ENCODE results near the gene CCNY. TPM values are rescaled to one million over a fixed set of nuclear protein-coding genes. Genes with fewer than 3 reads are reported as not detected.

Gene CCNY
- total RNA-seq, 1 experiment from 2014 or later: 53.3 TPM

DNA sequence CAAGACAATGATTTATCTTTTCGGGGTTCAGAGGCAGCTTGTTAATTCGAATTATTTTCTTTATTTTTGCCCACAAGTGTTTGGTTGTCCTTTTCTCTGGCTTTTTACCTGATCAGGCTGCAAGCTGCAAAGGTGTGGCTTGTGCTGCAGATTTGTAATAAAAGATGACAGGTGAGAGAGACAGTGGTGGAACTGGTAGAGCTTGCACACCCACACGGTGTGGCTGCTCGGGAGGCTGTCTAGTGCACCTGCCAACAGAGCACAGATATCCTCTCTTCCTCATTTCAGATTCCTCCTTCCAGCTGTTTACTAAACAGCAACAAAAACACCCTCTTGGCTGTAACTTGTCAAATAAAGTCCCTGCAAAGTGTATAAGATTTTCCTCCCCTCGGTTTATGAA, 278.0 kb downstream of the CCNY start (continued):
- TF ChIP-seq, protein P1, sequence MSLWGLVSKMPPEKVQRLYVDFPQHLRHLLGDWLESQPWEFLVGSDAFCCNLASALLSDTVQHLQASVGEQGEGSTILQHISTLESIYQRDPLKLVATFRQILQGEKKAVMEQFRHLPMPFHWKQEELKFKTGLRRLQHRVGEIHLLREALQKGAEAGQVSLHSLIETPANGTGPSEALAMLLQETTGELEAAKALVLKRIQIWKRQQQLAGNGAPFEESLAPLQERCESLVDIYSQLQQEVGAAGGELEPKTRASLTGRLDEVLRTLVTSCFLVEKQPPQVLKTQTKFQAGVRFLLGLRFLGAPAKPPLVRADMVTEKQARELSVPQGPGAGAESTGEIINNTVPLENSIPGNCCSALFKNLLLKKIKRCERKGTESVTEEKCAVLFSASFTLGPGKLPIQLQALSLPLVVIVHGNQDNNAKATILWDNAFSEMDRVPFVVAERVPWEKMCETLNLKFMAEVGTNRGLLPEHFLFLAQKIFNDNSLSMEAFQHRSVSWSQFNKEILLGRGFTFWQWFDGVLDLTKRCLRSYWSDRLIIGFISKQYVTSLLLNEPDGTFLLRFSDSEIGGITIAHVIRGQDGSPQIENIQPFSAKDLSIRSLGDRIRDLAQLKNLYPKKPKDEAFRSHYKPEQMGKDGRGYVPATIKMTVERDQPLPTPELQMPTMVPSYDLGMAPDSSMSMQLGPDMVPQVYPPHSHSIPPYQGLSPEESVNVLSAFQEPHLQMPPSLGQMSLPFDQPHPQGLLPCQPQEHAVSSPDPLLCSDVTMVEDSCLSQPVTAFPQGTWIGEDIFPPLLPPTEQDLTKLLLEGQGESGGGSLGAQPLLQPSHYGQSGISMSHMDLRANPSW (CRISPR knock-in tag; conservative IDR thresholded peaks at IDR 0.05; ENCODE audit: low read depth): no peak

Other genes with a start within 250 kb of the CCNY start
- gene CUL2, start 246.2 kb upstream of the CCNY start, total RNA-seq (2021): 32.0 to 38.3 TPM (median 32.5 TPM) in 3 replicates
- gene CREM, start 209.7 kb upstream of the CCNY start, total RNA-seq (2021): 17.3 to 23.6 TPM (median 18.3 TPM) in 3 replicates

Measured in WTC11 (cell line).